Dermis microvascular lymphatic vessel endothelial cell (primary cell): ENCODE data around the gene DRGX. TPM values are rescaled to one million over a fixed set of nuclear protein-coding genes. Genes with fewer than 3 reads are reported as not detected.

ENCODE experiments used
- DNase-seq, 2 donors: peaks; one replicate each; pipeline versions ENCODE4 v3.0.0 to v3.0.0-alpha.2; 2010; ENCODE audit warnings: low read depth in 2 of 2
- total RNA-seq: library from RNA; depleted of rRNA; stranded (reverse); fragments of >200 nt; gene quantifications from 2 replicates; pipeline ENCODE4 v1.2.1, GENCODE V29; 2014

The DRGX gene
- total RNA-seq, 1 donor from 2014 or later: not detected

DNA sequence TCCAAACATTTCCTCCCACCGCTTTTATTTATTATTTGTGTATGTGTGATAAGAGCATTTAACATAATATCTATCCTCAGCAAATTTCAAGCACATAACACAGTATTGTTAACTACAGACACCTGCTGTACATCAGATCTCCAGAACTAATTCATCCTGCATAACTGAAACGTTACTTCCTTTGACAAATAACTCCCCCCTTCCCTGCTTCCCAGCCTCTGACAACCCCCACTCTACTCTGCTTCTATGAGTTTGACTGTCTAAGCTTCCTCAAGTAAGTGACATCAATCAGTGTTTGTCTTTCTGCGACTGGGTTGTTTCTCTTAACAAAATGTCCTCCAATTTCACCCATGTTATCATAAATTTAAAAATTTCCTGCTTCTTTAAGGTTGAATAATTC is 74.9 kb downstream of the DRGX start:
- DNase-seq: no peak

- no peak for DNase-seq
Observed at GRCh38 chr10:49320191-49320590, 75.7 kb downstream of the DRGX start.

GRCh38 chr10:49319206-49319605 is 76.7 kb downstream of the DRGX start:
- no peak for DNase-seq

- DNase-seq: no peak
Observed at GRCh38 chr10:49318755-49319154, 77.1 kb downstream of the DRGX start.

DNA sequence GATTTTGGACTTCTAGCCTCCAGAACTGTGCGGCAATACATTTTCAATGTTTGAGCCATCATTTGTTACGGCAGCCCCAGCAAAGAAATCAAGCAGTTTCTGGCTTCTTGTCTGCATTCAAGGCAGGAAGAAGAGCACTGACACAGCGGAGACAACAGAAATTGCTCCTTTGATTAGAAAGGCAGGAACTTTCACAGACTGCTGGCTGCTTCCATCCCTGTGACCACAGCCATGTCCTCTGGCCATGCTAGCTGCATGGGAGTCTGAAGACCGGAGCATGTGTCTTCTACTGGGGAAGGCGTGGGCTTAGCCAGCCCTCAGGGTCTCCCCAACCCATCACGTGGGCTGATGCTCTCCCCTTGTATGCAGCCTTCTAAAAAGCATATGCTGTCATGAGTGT is 77.9 kb downstream of the DRGX start:
- no peak for DNase-seq

GRCh38 chr10:49314806-49315205 is 81.1 kb downstream of the DRGX start:
- DNase-seq: no peak

Other genes starting within 250 kb of the DRGX start
- gene TMEM273, start 207.7 kb downstream of the DRGX start, total RNA-seq: 14.8 and 68.7 TPM in 2 replicates
- gene C10orf71, start 96.9 kb downstream of the DRGX start, total RNA-seq: not detected in 2 replicates
- 10.5 and 12.3 TPM in 2 replicates for gene ERCC6, start 143.0 kb upstream of the DRGX start, total RNA-seq
- gene SLC18A3, start 214.2 kb upstream of the DRGX start, total RNA-seq: not detected in 2 replicates
- gene CHAT, start 217.9 kb upstream of the DRGX start, total RNA-seq: not detected in 2 replicates